H1 (cell line): Measurements from ENCODE around the gene MSN. TPM values are rescaled to one million over a fixed set of nuclear protein-coding genes. Genes with fewer than 3 reads are reported as not detected.

ENCODE experiments used
- CTCF ChIA-PET: fragments of 300-600 bp; sonication (Branson Sonifier 250); formaldehyde crosslinking; loops from one replicate; lab custom pipeline; 2021; ENCODE audit not compliant: partially characterized antibody; lab: Charles Lee
- POLR2A ChIA-PET: fragments of 300-600 bp; sonication (Branson Sonifier 250); formaldehyde crosslinking; loops from one replicate; lab custom pipeline; 2021; ENCODE audit warnings: inconsistent platforms; ENCODE audit not compliant: partially characterized antibody; lab: Charles Lee
- DNase-seq, 2 experiments: peaks; one replicate each; pipeline versions ENCODE4 v3.0.0 to v3.0.0-alpha.2; 2010 to 2022; ENCODE audit warnings: low spot score in 2 of 2, low read depth in 1 of 2, mixed read lengths in 1 of 2
- FAIRE-seq: peaks from 2 replicates; lab custom pipeline; 2011; peaks lifted over from hg19 to GRCh38; lab: Jason Lieb, UNC
- H2AFZ ChIP-seq: 2 replicates; pipeline ENCODE4 v1.8.1; 2012; ENCODE audit warnings: low read length, inconsistent platforms
- H2AK5ac ChIP-seq: 2 replicates; pipeline ENCODE4 v1.6.1; 2013; ENCODE audit warnings: low read depth, low read length
- H2BK120ac ChIP-seq: replicated peaks from 2 replicates; pipeline ENCODE3; 2013; ENCODE audit warnings: low read depth, low read length, inconsistent platforms
- H2BK12ac ChIP-seq: 2 replicates; pipeline ENCODE4 v1.6.1; 2013; ENCODE audit warnings: low read depth, low read length
- H2BK15ac ChIP-seq: 2 replicates; pipeline ENCODE4 v1.6.1; 2013; ENCODE audit warnings: low read length
- H2BK20ac ChIP-seq: 2 replicates; pipeline ENCODE4 v1.6.1; 2013; ENCODE audit warnings: low read length
- H2BK5ac ChIP-seq: 2 replicates; pipeline ENCODE4 v1.6.1; 2013; ENCODE audit warnings: low read depth, low read length
- H3K14ac ChIP-seq: 2 replicates; pipeline ENCODE4 v1.6.1; 2013; ENCODE audit warnings: inconsistent platforms; ENCODE audit not compliant: insufficient read length
- H3K18ac ChIP-seq: 2 replicates; pipeline ENCODE4 v1.6.1; 2013; ENCODE audit warnings: low read length; ENCODE audit errors: extremely low read depth
- H3K23ac ChIP-seq: 2 replicates; pipeline ENCODE4 v1.6.1; 2013; ENCODE audit warnings: inconsistent platforms; ENCODE audit not compliant: insufficient read length
- H3K23me2 ChIP-seq: 2 replicates; pipeline ENCODE4 v1.6.1; 2013; ENCODE audit warnings: low read depth, low read length
- H3K27ac ChIP-seq: 2 replicates; pipeline ENCODE4 v1.6.1; 2011; ENCODE audit warnings: low read depth, low read length, inconsistent platforms
- H3K27me3 ChIP-seq, 4 experiments: replicated peaks in 1 of 4; 1 replicate in 1 of 4; 2 replicates in 3 of 4; pipeline versions ENCODE4 v1.6.1 to v1.8.1; 2011 to 2013; ENCODE audit warnings: low read length in 3 of 4, mild to moderate bottlenecking in 3 of 4, inconsistent platforms in 2 of 4, mixed read lengths in 2 of 4, moderate library complexity in 1 of 4; ENCODE audit not compliant: control insufficient read depth in 3 of 4, insufficient read depth in 3 of 4; ENCODE audit errors: extremely low read depth in 1 of 4
- H3K36me3 ChIP-seq, 4 experiments: 2 replicates each; pipeline versions ENCODE4 v1.6.1 to v1.8.1; 2011 to 2013; ENCODE audit warnings: mild to moderate bottlenecking in 4 of 4, low read length in 3 of 4, moderate library complexity in 2 of 4, control low read depth in 1 of 4, inconsistent platforms in 1 of 4; ENCODE audit not compliant: insufficient read depth in 4 of 4, control insufficient read depth in 2 of 4
- H3K4ac ChIP-seq: replicated peaks from 2 replicates; pipeline ENCODE3; 2013; ENCODE audit warnings: low read length, low read depth, mixed read lengths, inconsistent platforms; ENCODE audit not compliant: insufficient read length
- H3K4me1 ChIP-seq, 4 experiments: replicated peaks in 1 of 4; 1 replicate in 1 of 4; 2 replicates in 3 of 4; pipeline versions ENCODE4 v1.6.1 to v1.8.1; 2011 to 2013; ENCODE audit warnings: low read length in 3 of 4, inconsistent platforms in 2 of 4, mixed read lengths in 1 of 4; ENCODE audit not compliant: insufficient read depth in 4 of 4, control insufficient read depth in 3 of 4
- H3K4me2 ChIP-seq, 2 experiments: 2 replicates each; pipeline versions ENCODE4 v1.6.1 to v1.8.1; 2011 to 2013; ENCODE audit warnings: low read depth in 2 of 2, low read length in 2 of 2, control low read depth in 1 of 2, inconsistent platforms in 1 of 2, mild to moderate bottlenecking in 1 of 2; ENCODE audit not compliant: insufficient read depth in 1 of 2
- H3K4me3 ChIP-seq, 4 experiments: fragments of 200-600, 300-600 bp in 1 of 4; sonication (generic), shearing (Covaris generic), sonication (Bioruptor Twin) in 1 of 4; 2 replicates each; pipeline versions ENCODE4 v1.5.1 to v1.8.1; 2011 to 2016; ENCODE audit warnings: low read length in 4 of 4, low read depth in 3 of 4, control low read depth in 2 of 4, inconsistent platforms in 2 of 4, mild to moderate bottlenecking in 2 of 4, mixed read lengths in 1 of 4, moderate library complexity in 1 of 4; ENCODE audit not compliant: insufficient read depth in 2 of 4; ENCODE audit errors: extremely low read depth in 1 of 4
- H3K56ac ChIP-seq: replicated peaks from 2 replicates; pipeline ENCODE3; 2013; ENCODE audit warnings: low read depth, mild to moderate bottlenecking, mixed read lengths, low read length, inconsistent platforms; ENCODE audit not compliant: insufficient read length
- H3K79me1 ChIP-seq: 2 replicates; pipeline ENCODE4 v1.6.1; 2013; ENCODE audit warnings: low read depth, low read length, control low read depth
- H3K79me2 ChIP-seq, 2 experiments: 2 replicates each; pipeline versions ENCODE4 v1.6.1 to v1.8.1; 2012 to 2013; ENCODE audit warnings: low read length in 2 of 2, mild to moderate bottlenecking in 2 of 2, inconsistent platforms in 1 of 2; ENCODE audit not compliant: insufficient read depth in 2 of 2, control insufficient read depth in 1 of 2
- H3K9ac ChIP-seq, 4 experiments: replicated peaks in 1 of 4; 1 replicate in 1 of 4; 2 replicates in 3 of 4; pipeline versions ENCODE4 v1.6.1 to v1.8.1; 2011 to 2013; ENCODE audit warnings: low read depth in 3 of 4, low read length in 3 of 4, control low read depth in 2 of 4, mild to moderate bottlenecking in 2 of 4, moderate library complexity in 2 of 4, inconsistent platforms in 1 of 4; ENCODE audit errors: extremely low read depth in 1 of 4
- H3K9me3 ChIP-seq, 2 experiments: 2 replicates each; pipeline versions ENCODE4 v1.6.1 to v1.8.1; 2012 to 2013; ENCODE audit warnings: mild to moderate bottlenecking in 2 of 2, moderate library complexity in 2 of 2, control low read depth in 1 of 2, inconsistent platforms in 1 of 2, low read depth in 1 of 2, low read length in 1 of 2, mixed read lengths in 1 of 2; ENCODE audit not compliant: insufficient read depth in 2 of 2
- H4K20me1 ChIP-seq, 2 experiments: replicated peaks in 1 of 2; 2 replicates each; pipeline versions ENCODE3 to v1.8.1; 2011 to 2013; ENCODE audit warnings: inconsistent platforms in 2 of 2, low read length in 2 of 2, mild to moderate bottlenecking in 1 of 2; ENCODE audit not compliant: insufficient read depth in 2 of 2, control insufficient read depth in 1 of 2
- H4K5ac ChIP-seq: 2 replicates; pipeline ENCODE4 v1.6.1; 2013; ENCODE audit warnings: low read length, low read depth, mixed read lengths, inconsistent platforms; ENCODE audit not compliant: insufficient read length
- H4K8ac ChIP-seq: 2 replicates; pipeline ENCODE4 v1.8.0; 2013; ENCODE audit warnings: mild to moderate bottlenecking, moderate library complexity, low read length, inconsistent platforms; ENCODE audit not compliant: insufficient read depth; ENCODE audit errors: extremely low read depth
- H4K91ac ChIP-seq: replicated peaks from 2 replicates; pipeline ENCODE3; 2013; ENCODE audit warnings: low read length, mixed read lengths, inconsistent platforms; ENCODE audit not compliant: insufficient read length
- BRCA1 ChIP-seq: IDR thresholded peaks from 2 replicates; pipeline ENCODE4 v1.6.1; 2012; ENCODE audit warnings: low read depth, low read length, improper control_type of control experiment
- CHD1 ChIP-seq: IDR thresholded peaks from 2 replicates; pipeline ENCODE4 v1.6.1; 2012; ENCODE audit warnings: low read depth, low read length, improper control_type of control experiment
- CREB1 ChIP-seq: IDR thresholded peaks from 2 replicates; pipeline ENCODE4 v1.6.1; 2012; ENCODE audit warnings: inconsistent platforms
- CTBP2 ChIP-seq: IDR thresholded peaks from 2 replicates; pipeline ENCODE4 v1.7.0; 2011; ENCODE audit warnings: borderline replicate concordance, mild to moderate bottlenecking, moderate library complexity, mixed read lengths, low read length; ENCODE audit not compliant: insufficient read depth, insufficient read length
- EZH2 ChIP-seq: fragments of 200-600 bp; sonication (generic); IDR thresholded peaks from 2 replicates; pipeline ENCODE4 v1.7.1; 2012; ENCODE audit warnings: low read depth, mild to moderate bottlenecking, moderate library complexity, low read length, inconsistent platforms; ENCODE audit not compliant: severe bottlenecking
- HDAC2 ChIP-seq, 2 experiments: fragments of 300-600 bp in 1 of 2; sonication (generic) in 1 of 2; IDR thresholded peaks; 2 replicates each; pipeline ENCODE4 v1.6.1; 2011 to 2012; ENCODE audit warnings: low read depth in 2 of 2, low read length in 2 of 2, mild to moderate bottlenecking in 2 of 2, moderate library complexity in 2 of 2, borderline replicate concordance in 1 of 2, inconsistent platforms in 1 of 2
- HDAC6 ChIP-seq: IDR thresholded peaks from one replicate; pipeline ENCODE4 v1.7.1; 2012; ENCODE audit warnings: low read depth, mild to moderate bottlenecking, inconsistent platforms, low read length, moderate library complexity
- KDM4A ChIP-seq: IDR thresholded peaks from one replicate; pipeline ENCODE4 v1.7.1; 2012; ENCODE audit warnings: low read depth, mild to moderate bottlenecking, moderate library complexity, low read length, inconsistent platforms; ENCODE audit not compliant: severe bottlenecking
- SIN3A ChIP-seq, 2 experiments: IDR thresholded peaks in 1 of 2; conservative IDR thresholded peaks in 1 of 2; 2 replicates each; pipeline ENCODE4 v1.6.1; 2011 to 2012; ENCODE audit warnings: low read length in 2 of 2, improper control_type of control experiment in 1 of 2, low read depth in 1 of 2, mild to moderate bottlenecking in 1 of 2
- SIRT6 ChIP-seq: IDR thresholded peaks from one replicate; pipeline ENCODE4 v1.7.1; 2012; ENCODE audit warnings: low read length, inconsistent platforms
- SIX5 ChIP-seq: IDR thresholded peaks from 2 replicates; pipeline ENCODE4 v1.6.1; 2011; ENCODE audit warnings: mild to moderate bottlenecking, low read depth, low read length
- SP2 ChIP-seq: IDR thresholded peaks from 2 replicates; pipeline ENCODE4 v1.6.1; 2012; ENCODE audit warnings: mild to moderate bottlenecking, low read length, inconsistent platforms
- WGBS, 2 experiments: shearing (Covaris generic) in 1 of 2; methylation state at CpG; one replicate each; pipeline versions ENCODE4 v1.1.6 to v1.1.7; 2013 to 2015; ENCODE audit warnings: low lambda C conversion rate in 2 of 2, mixed read lengths in 2 of 2, inconsistent platforms in 1 of 2, low coverage in 1 of 2, missing lambda C conversion rate in 1 of 2; ENCODE audit not compliant: insufficient replicate concordance in 2 of 2, insufficient coverage in 1 of 2, insufficient read length in 1 of 2; ENCODE audit errors: extremely low coverage in 1 of 2, missing lambda C conversion rate in 1 of 2; 5-methylcytosine and 5-hydroxymethylcytosine counted together
- polyA plus RNA-seq, 7 experiments: library from polyadenylated mRNA; depleted of rRNA in 3 of 7; stranded (reverse) in 5 of 7; unstranded in 2 of 7; fragments of >200 nt in 5 of 7; fragments of 200-250 nt in 2 of 7; gene quantifications; 1 replicate in 5 of 7; 2 replicates in 1 of 7; 4 replicates in 1 of 7; pipeline versions ENCODE4 v1.2.1 to v1.2.3, GENCODE V29; 2011 to 2013; ENCODE audit warnings: missing spikeins in 2 of 7, mixed read lengths in 2 of 7
- total RNA-seq: library from RNA; stranded (reverse); fragmentation: NEBNext Ultra II Directional; extraction: Animal tissue kit (Norgen Biotek cat#: 25700); gene quantifications from 2 replicates; pipeline ENCODE4 v1.2.1, GENCODE V29; 2021
- TF ChIP-seq, protein P1 (sequence below): IDR thresholded peaks from 2 replicates; pipeline ENCODE4 v1.6.1; 2011; ENCODE audit warnings: low read length, improper control_type of control experiment

The MSN gene
- total and polyA plus RNA-seq, 2 of the 8 experiments (the other 6 are each of a cell fraction or from before 2014, with no cell fraction given) = 112 to 133 TPM

DNA sequence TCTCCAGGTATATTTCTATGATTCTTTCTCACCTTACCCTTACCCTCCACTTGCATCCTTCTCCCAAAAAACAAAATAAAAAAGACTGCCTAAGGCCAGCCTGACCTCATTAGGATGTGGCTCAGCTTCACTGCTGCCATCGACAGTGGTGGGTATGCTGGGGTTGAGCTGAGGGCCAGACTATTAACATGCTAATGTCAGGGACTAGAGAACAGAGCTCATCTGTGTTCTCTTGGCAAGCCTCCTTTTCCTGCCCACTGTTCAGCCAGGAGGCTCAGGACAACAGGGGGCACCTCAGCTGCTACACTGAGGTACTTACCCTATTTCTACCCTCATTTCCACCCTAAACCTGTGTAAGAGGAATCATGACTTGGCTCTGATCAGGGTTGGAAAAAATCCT lies 59.3 kb downstream of the MSN start:
- no peak overlapping the region for H3K9ac ChIP-seq
- no peak overlapping the region for H3K23ac ChIP-seq
- H2BK5ac ChIP-seq = no peak overlapping the region
- H4K8ac ChIP-seq = no peak overlapping the region
- no peak overlapping the region for H3K4me3 ChIP-seq
- no peak overlapping the region for H3K14ac ChIP-seq
- H3K79me1 ChIP-seq = no peaks in the 10 kb centered on the region
- no peak overlapping the region for H2BK12ac ChIP-seq
- no peaks in the 10 kb centered on the region for H3K27me3 ChIP-seq
- peak; percentile 84 for FAIRE-seq
- H3K56ac ChIP-seq = no peak overlapping the region
- no peak overlapping the region for H2AK5ac ChIP-seq
- no peaks in the 10 kb centered on the region for H3K23me2 ChIP-seq
- CTCF ChIA-PET = interaction anchor here (1.1 kb wide), 1 partner anchor 21 kb away, joined by 3 read pairs; no protein-coding TSS in a partner anchor
- peaks cover 0 to 13% (median 5%) of the 10 kb centered on the region in 4 experiments; a peak in 4 of 8 replicates for H3K36me3 ChIP-seq
- no peak overlapping the region for H2BK20ac ChIP-seq
- peaks cover 0 to 4% of the 10 kb centered on the region in 2 experiments for H4K20me1 ChIP-seq
- no peak overlapping the region for H3K4me2 ChIP-seq
- no peak overlapping the region for H4K5ac ChIP-seq
- no peaks in the 10 kb centered on the region for H3K9me3 ChIP-seq
- no peak for DNase-seq
- WGBS, 2 experiments = no CpG with 5 or more reads among the region's 1 CpG
- no peaks in the 10 kb centered on the region for H3K79me2 ChIP-seq
- H3K27ac ChIP-seq = no peak overlapping the region
- H3K4ac ChIP-seq = no peak overlapping the region
- H4K91ac ChIP-seq = no peak overlapping the region
- H2BK120ac ChIP-seq = no peak overlapping the region
- H2BK15ac ChIP-seq = no peak overlapping the region
- H2AFZ ChIP-seq = no peak overlapping the region
- peaks cover 0 to 2% (median under 1%) of the 10 kb centered on the region in 4 experiments; a peak in 2 of 7 replicates for H3K4me1 ChIP-seq
- POLR2A ChIA-PET = no interaction called here
- no peak overlapping the region for H3K18ac ChIP-seq
- TF ChIP-seq SIRT6 (no peak), HDAC2 (IDR thresholded peaks at IDR 0.05; ENCODE audit: borderline replicate concordance in 1 of 2, low read depth in 2 of 2, low read length in 2 of 2) (no peak), KDM4A (no peak), SIN3A (conservative IDR thresholded peaks at IDR 0.05 in 1 of 2, IDR thresholded peaks at IDR 0.05 in 1 of 2; ENCODE audit: low read depth in 1 of 2, low read length in 2 of 2) (no peak), CHD1 (no peak), SIX5 (no peak), HDAC6 (no peak), EZH2 (no peak), CREB1 (no peak), SP2 (no peak), CTBP2 (no peak), BRCA1 (no peak)
- TF ChIP-seq, protein P1, sequence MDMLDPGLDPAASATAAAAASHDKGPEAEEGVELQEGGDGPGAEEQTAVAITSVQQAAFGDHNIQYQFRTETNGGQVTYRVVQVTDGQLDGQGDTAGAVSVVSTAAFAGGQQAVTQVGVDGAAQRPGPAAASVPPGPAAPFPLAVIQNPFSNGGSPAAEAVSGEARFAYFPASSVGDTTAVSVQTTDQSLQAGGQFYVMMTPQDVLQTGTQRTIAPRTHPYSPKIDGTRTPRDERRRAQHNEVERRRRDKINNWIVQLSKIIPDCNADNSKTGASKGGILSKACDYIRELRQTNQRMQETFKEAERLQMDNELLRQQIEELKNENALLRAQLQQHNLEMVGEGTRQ = no peak
